Mucosa of descending colon (tissue), 3 donors: ENCODE data around the gene TRMT2A. TPM values are rescaled to one million over a fixed set of nuclear protein-coding genes. Genes with fewer than 3 reads are reported as not detected.

Experiments
- ATAC-seq: fragments of 200-7000 bp; cut with Tn5 transposase; one replicate; pipeline ENCODE4 v1.9.1; 2020; ENCODE audit warnings: mild to moderate bottlenecking, moderate library complexity
- DNase-seq, 3 donors: peaks; one replicate each; pipeline ENCODE4 v3.0.0-alpha.2; 2020
- H3K36me3 ChIP-seq: fragments of 200-600 bp; one replicate; pipeline ENCODE4 v1.8.0; 2021; ENCODE audit warnings: low read depth, mild to moderate bottlenecking
- H3K4me1 ChIP-seq: fragments of 200-600 bp; one replicate; pipeline ENCODE4 v1.8.0; 2021; ENCODE audit warnings: low read depth, mild to moderate bottlenecking
- H3K4me3 ChIP-seq: fragments of 200-600 bp; one replicate; pipeline ENCODE4 v1.8.0; 2021; ENCODE audit warnings: mild to moderate bottlenecking
- H3K9me3 ChIP-seq: fragments of 200-600 bp; one replicate; pipeline ENCODE4 v1.8.0; 2021; ENCODE audit warnings: mild to moderate bottlenecking
- CTCF ChIP-seq: fragments of 200-600 bp; IDR thresholded peaks from one replicate; pipeline ENCODE4 v1.8.0; 2022; ENCODE audit warnings: antibody characterized with exemption, mild to moderate bottlenecking
- intact Hi-C, 2 donors: fragments of 100-400 bp; cut with DNase I in 1 of 2; cut with micrococcal nuclease in 1 of 2; formaldehyde crosslinking; loops; one replicate each; pipeline versions ENCODE4 v1.11.0 to v1.11.1; 2022; cut with DNase I, micrococcal nuclease
- total RNA-seq, 3 donors: library from RNA; stranded (reverse); fragmentation: NEBNext Ultra II Directional in 2 of 3; extraction: Animal tissue kit (Norgen Biotek cat#: 25700) in 2 of 3; gene quantifications; one replicate each; pipeline versions ENCODE4 v1.2.1 to v1.2.4, GENCODE V29; 2021 to 2023
- donor health status: DM: no; HTN: no; CAD: no; lungs with moderate emphysema.
- donor health status: DM: no; HTN: no; CAD: no.
- donor health status: DM: no; HTN: yes; CAD: no.

The TRMT2A gene
- total RNA-seq, 3 donors from 2014 or later: 34.4 to 50.0 (median 37.6) TPM

DNA sequence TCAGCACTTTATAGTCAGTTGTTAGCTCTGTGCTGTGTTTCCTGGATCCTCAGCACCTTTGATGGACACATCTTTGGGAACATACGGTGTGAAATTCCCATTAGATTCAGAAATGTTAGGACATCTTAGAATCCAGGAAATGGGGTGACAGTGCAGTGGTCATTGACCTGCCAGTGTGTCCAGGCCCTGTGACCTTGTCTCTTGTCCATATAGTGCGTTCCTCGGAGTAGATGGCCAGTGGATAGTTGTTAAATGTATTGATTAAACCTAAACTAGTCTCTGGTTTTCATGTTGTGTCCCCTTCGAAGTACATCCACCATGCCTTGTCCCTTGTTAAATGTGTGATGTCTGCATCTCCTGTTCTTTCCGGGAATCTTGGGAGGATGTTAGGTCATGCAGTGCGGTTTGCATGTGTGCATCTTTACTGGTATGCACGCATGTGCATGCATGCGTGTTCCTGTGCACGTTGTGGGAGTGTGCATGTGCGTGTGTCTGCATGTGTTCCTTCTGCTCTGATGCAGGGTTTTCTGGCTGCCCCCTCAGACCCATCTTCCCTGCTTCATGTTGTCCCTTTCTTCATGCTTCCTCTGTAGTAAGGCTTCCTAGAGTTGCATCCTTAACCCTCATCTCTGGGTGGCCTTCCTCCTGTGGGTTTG is 33.0 kb downstream of the TRMT2A start:
- intact Hi-C loops: no loop called here
- no peak for TF ChIP-seq CTCF
- Histone ChIP-seq H3K4me1 (peaks cover 25% of the 10 kb centered on the region), H3K9me3 (no peaks in the 10 kb centered on the region), H3K4me3 (no peak overlapping the region), H3K36me3 (no peaks in the 10 kb centered on the region)
- peak in 1 of 3 donors; percentile 25 for DNase-seq
- ATAC-seq: no peak

GRCh38 chr22:20083157-20083890 is 33.7 kb downstream of the TRMT2A start:
- no peak for ATAC-seq
- Histone ChIP-seq H3K9me3 (no peaks in the 10 kb centered on the region), H3K4me1 (peaks cover 25% of the 10 kb centered on the region), H3K4me3 (no peak overlapping the region), H3K36me3 (no peaks in the 10 kb centered on the region)
- no peak for TF ChIP-seq CTCF
- intact Hi-C loops: no loop called here
- peak in 2 of 3 donors; percentile 14 to 17 for DNase-seq

- Histone ChIP-seq H3K4me3 (peak overlapping the region; percentile 70), H3K36me3 (no peaks in the 10 kb centered on the region), H3K9me3 (no peaks in the 10 kb centered on the region), H3K4me1 (peaks cover 25% of the 10 kb centered on the region)
- DNase-seq (peak; percentile 44 to 66 (median 55)), ATAC-seq (peak; percentile 18)
- TF ChIP-seq CTCF: no peak
- intact Hi-C loops: no loop called here
These were observed 36.0 kb downstream of the TRMT2A start for GRCh38 chr22:20080776-20081654.

- TF ChIP-seq CTCF: no peak
- DNase-seq: peak; percentile 68 to 85 (median 81)
- H3K4me1 ChIP-seq: peaks cover 25% of the 10 kb centered on the region
- H3K36me3 ChIP-seq: no peaks in the 10 kb centered on the region
- H3K9me3 ChIP-seq: no peaks in the 10 kb centered on the region
- peak; percentile 73 for ATAC-seq
- intact Hi-C loops: no loop called here
- peak overlapping the region; percentile 70 for H3K4me3 ChIP-seq
These were observed 36.6 kb downstream of the TRMT2A start for GRCh38 chr22:20080445-20080775.

GRCh38 chr22:20079745-20080444 is 37.1 kb downstream of the TRMT2A start, which contains the start of gene DGCR8:
Gene DGCR8 (plus strand): TSS chr22:20080241. CDS start chr22:20085964, 5,723 bp downstream.
- intact Hi-C loops: no loop called here
- TF ChIP-seq CTCF: no peak
- Histone ChIP-seq H3K9me3 (no peaks in the 10 kb centered on the region), H3K36me3 (no peaks in the 10 kb centered on the region), H3K4me3 (peak within 1 kb of the TSS; percentile 70), H3K4me1 (peaks cover 24% of the 10 kb centered on the region)
- peak; percentile 93 to 96 (median 95) for DNase-seq
- peak; percentile 94 for ATAC-seq
